ENCODE measurements around the gene CHST2.

The CHST2 gene

DNA sequence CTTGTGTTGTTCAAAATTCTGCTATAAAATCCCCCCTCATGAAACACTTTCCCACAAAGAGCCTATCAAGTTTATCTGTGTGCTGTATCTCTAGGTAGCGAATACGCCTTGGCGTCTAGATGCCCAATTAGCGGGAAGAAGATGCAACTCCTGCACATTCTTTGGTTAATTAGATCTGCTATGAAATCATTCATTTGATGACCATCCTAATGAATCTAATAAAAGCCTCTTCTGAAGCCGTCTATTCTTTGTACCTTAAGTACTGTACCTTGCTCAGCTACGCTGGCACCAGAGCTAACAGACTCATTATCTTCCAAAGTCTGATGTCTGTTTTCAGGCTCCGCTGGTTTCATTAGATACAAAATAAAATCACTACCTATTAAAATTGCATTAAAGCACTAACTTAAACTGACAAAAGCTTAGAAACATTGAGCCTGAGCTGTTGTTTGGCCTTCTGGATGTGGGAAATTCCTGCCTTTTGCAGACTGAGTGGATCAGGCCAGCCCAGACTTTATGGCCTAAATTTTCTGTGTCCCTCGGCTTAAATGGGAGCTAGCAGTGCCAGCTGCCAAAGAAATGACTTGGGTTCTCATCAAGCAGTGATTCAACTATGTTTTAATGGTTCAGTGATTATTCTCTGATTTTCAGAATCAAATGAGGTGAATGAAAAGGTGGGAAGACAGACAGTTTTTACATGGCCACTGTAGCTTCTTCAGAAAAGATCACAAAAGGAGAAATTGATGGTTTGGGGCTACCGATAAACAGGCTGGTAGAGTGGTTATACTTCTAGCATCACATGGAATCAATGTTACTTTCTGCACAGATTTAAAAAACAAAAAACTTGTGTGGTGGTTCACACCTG is 28.4 kb upstream of the CHST2 start:
- Histone ChIP-seq H3K27me3 (ENCODE audit: insufficient read depth, low read length, poor library complexity) (no peaks in the 10 kb centered on the region), H3K36me3 (ENCODE audit: insufficient read depth, low read length) (no peaks in the 10 kb centered on the region), H3K4me3 (ENCODE audit: low read depth in 1 of 2, low read length in 2 of 2) (no peak overlapping the region), H3K9me3 (ENCODE audit: insufficient read depth, low read length, severe bottlenecking) (peaks cover 12% of the 10 kb centered on the region), H3K4me2 (ENCODE audit: insufficient read depth, low read length) (no peak overlapping the region), H2AFZ (ENCODE audit: low read depth, low read length) (no peak overlapping the region), H3K9ac (ENCODE audit: low read depth, low read length) (no peak overlapping the region), H3K4me1 (ENCODE audit: insufficient read depth, low read length) (no peaks in the 10 kb centered on the region), H3K27ac (ENCODE audit: low read length) (no peak overlapping the region), H4K20me1 (ENCODE audit: insufficient read depth, low read length) (no peaks in the 10 kb centered on the region), H3K79me2 (ENCODE audit: insufficient read depth, low read length) (no peaks in the 10 kb centered on the region)
- no peak for DNase-seq
- TF ChIP-seq, protein P1, sequence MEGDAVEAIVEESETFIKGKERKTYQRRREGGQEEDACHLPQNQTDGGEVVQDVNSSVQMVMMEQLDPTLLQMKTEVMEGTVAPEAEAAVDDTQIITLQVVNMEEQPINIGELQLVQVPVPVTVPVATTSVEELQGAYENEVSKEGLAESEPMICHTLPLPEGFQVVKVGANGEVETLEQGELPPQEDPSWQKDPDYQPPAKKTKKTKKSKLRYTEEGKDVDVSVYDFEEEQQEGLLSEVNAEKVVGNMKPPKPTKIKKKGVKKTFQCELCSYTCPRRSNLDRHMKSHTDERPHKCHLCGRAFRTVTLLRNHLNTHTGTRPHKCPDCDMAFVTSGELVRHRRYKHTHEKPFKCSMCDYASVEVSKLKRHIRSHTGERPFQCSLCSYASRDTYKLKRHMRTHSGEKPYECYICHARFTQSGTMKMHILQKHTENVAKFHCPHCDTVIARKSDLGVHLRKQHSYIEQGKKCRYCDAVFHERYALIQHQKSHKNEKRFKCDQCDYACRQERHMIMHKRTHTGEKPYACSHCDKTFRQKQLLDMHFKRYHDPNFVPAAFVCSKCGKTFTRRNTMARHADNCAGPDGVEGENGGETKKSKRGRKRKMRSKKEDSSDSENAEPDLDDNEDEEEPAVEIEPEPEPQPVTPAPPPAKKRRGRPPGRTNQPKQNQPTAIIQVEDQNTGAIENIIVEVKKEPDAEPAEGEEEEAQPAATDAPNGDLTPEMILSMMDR (IDR thresholded peaks at IDR 0.05; ENCODE audit: borderline replicate concordance, extremely low read depth, low read length, poor library complexity, severe bottlenecking), result no peak
- TF ChIP-seq EZH2 (IDR thresholded peaks at IDR 0.05; ENCODE audit: borderline replicate concordance, low read depth, low read length, severe bottlenecking), result no peak
- no peak for ATAC-seq (ENCODE audit: insufficient read depth, low read depth)

DNA sequence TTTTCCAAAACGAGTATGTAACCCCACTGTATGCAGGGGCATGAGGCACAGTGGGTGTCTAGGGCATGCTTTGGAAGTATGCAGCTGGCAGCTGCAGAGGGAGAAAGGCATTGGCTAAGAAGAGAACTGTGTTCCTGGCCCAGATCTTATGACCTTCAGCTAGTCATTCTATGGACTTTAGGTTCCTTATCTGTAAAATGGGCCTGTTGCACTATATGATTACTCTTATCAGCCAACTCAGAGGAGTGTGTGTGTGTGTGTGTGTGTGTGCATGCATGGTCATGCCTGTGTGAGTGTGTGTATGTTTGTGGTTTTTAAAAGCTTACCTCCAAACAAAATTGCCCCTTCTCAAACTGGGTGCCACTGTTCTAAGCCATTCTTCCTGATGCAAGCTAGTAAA is 27.4 kb upstream of the CHST2 start:
- no peak for ATAC-seq (ENCODE audit: insufficient read depth, low read depth)

DNA sequence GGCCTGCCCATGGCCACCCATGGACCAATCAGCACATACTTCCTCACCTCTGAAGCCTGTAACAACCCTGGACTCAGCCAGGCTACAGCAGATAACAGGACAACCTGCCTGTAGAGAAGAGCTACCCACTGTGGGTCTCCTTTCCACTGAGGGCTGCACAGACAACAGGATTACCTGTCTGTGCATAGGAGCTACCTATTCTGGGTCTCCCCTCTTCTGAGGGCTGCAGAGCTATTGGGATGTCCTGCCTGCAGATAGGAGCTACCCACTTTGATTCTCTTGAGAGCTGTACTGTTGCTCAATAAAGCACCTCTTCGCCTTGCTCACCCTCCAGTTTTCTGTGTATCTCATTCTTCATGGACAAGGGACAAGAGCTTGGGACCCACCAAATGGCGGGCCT is 23.8 kb upstream of the CHST2 start:
- no peak for ATAC-seq (ENCODE audit: insufficient read depth, low read depth)
- Histone ChIP-seq H4K20me1 (ENCODE audit: insufficient read depth, low read length) (no peaks in the 10 kb centered on the region), H3K4me2 (ENCODE audit: insufficient read depth, low read length) (no peak overlapping the region), H3K27me3 (ENCODE audit: insufficient read depth, low read length, poor library complexity) (no peaks in the 10 kb centered on the region), H3K4me1 (ENCODE audit: insufficient read depth, low read length) (no peaks in the 10 kb centered on the region), H2AFZ (ENCODE audit: low read depth, low read length) (no peak overlapping the region), H3K9me3 (ENCODE audit: insufficient read depth, low read length, severe bottlenecking) (peaks cover 15% of the 10 kb centered on the region), H3K36me3 (ENCODE audit: insufficient read depth, low read length) (no peaks in the 10 kb centered on the region), H3K9ac (ENCODE audit: low read depth, low read length) (no peak overlapping the region), H3K27ac (ENCODE audit: low read length) (no peak overlapping the region), H3K4me3 (ENCODE audit: low read depth in 1 of 2, low read length in 2 of 2) (no peak overlapping the region; a peak in 1 of 4 replicates), H3K79me2 (ENCODE audit: insufficient read depth, low read length) (no peaks in the 10 kb centered on the region)
- DNase-seq, result no peak
- TF ChIP-seq EZH2 (IDR thresholded peaks at IDR 0.05; ENCODE audit: borderline replicate concordance, low read depth, low read length, severe bottlenecking), result no peak
- TF ChIP-seq, protein P1 (IDR thresholded peaks at IDR 0.05; ENCODE audit: borderline replicate concordance, extremely low read depth, low read length, poor library complexity, severe bottlenecking), result no peak

More for the DNA sequence above, 27.4 kb upstream of the CHST2 start:
- Histone ChIP-seq H3K36me3 (ENCODE audit: insufficient read depth, low read length) (no peaks in the 10 kb centered on the region), H3K4me2 (ENCODE audit: insufficient read depth, low read length) (no peak overlapping the region), H3K9me3 (ENCODE audit: insufficient read depth, low read length, severe bottlenecking) (peaks cover 15% of the 10 kb centered on the region), H3K79me2 (ENCODE audit: insufficient read depth, low read length) (no peaks in the 10 kb centered on the region), H3K27ac (ENCODE audit: low read length) (no peak overlapping the region), H3K4me1 (ENCODE audit: insufficient read depth, low read length) (no peaks in the 10 kb centered on the region), H4K20me1 (ENCODE audit: insufficient read depth, low read length) (no peaks in the 10 kb centered on the region), H3K4me3 (ENCODE audit: low read depth in 1 of 2, low read length in 2 of 2) (no peak overlapping the region), H2AFZ (ENCODE audit: low read depth, low read length) (no peak overlapping the region; the same call in 1 of the 2 replicates), H3K27me3 (ENCODE audit: insufficient read depth, low read length, poor library complexity) (no peaks in the 10 kb centered on the region), H3K9ac (ENCODE audit: low read depth, low read length) (no peak overlapping the region)
- TF ChIP-seq, protein P1 (IDR thresholded peaks at IDR 0.05; ENCODE audit: borderline replicate concordance, extremely low read depth, low read length, poor library complexity, severe bottlenecking), result no peak
- no peak for TF ChIP-seq EZH2 (IDR thresholded peaks at IDR 0.05; ENCODE audit: borderline replicate concordance, low read depth, low read length, severe bottlenecking)
- DNase-seq, result no peak

Measured in DND-41 (cell line).